Gastrocnemius medialis (tissue), 4 donors: ENCODE data around the gene RBMX. TPM values are rescaled to one million over a fixed set of nuclear protein-coding genes. Genes with fewer than 3 reads are reported as not detected.
A peak's percentile ranks its signal among the peaks of the same experiment; 100 is the strongest.

Source experiments
- ATAC-seq, 2 donors: fragments of 150-250 bp; one replicate each; pipeline ENCODE4 v1.9.1; 2016
- DNase-seq, 2 donors: peaks; one replicate each; pipeline ENCODE4 v3.0.0-alpha.2; 2019
- H3K27ac ChIP-seq, 4 donors: fragments of 200-600 bp; sonication (generic); 1 replicate in 1 of 4; 2 replicates in 3 of 4; pipeline ENCODE4 v1.5.1; 2016 to 2018; ENCODE audit warnings: mild to moderate bottlenecking in 2 of 4, moderate library complexity in 1 of 4
- H3K27me3 ChIP-seq, 3 donors: fragments of 200-600 bp; sonication (generic) in 2 of 3; 1 replicate in 1 of 3; 2 replicates in 2 of 3; pipeline versions ENCODE4 v1.5.1 to v1.6.0; 2016 to 2019; ENCODE audit warnings: mild to moderate bottlenecking in 1 of 3, moderate library complexity in 1 of 3
- H3K36me3 ChIP-seq, 2 donors: fragments of 200-600 bp; sonication (generic) in 1 of 2; one replicate each; pipeline ENCODE4 v1.5.1; 2017 to 2018
- H3K4me1 ChIP-seq, 2 donors: fragments of 200-600 bp; sonication (generic) in 1 of 2; one replicate each; pipeline ENCODE4 v1.5.1; 2016 to 2017; ENCODE audit warnings: mild to moderate bottlenecking in 2 of 2
- H3K4me3 ChIP-seq, 4 donors: fragments of 200-600 bp; sonication (generic) in 3 of 4; 1 replicate in 1 of 4; 2 replicates in 3 of 4; pipeline ENCODE4 v1.5.1; 2016 to 2019; ENCODE audit warnings: mild to moderate bottlenecking in 2 of 4
- H3K9me3 ChIP-seq, 3 donors: fragments of 200-600 bp; sonication (generic) in 2 of 3; 1 replicate in 1 of 3; 2 replicates in 2 of 3; pipeline ENCODE4 v1.5.1; 2016 to 2019
- POLR2A ChIP-seq, 2 donors: fragments of 450-650 bp; IDR thresholded peaks; one replicate each; pipeline ENCODE4 v1.6.1; 2017; ENCODE audit warnings: antibody characterized with exemption in 2 of 2, mild to moderate bottlenecking in 2 of 2, moderate library complexity in 2 of 2
- in situ Hi-C, 4 donors: fragments of 200-750 bp; cut with MboI; loops; one replicate each; pipeline versions ENCODE4 v1.15.0 to v1.8.0; 2017; ENCODE audit warnings: low sequenced_read_pairs in 4 of 4
- intact Hi-C: fragments of 100-400 bp; cut with DNase I; formaldehyde crosslinking; loops from one replicate; pipeline ENCODE4 v1.15.1; 2023; ENCODE audit warnings: low total_unique reads
- total RNA-seq, 4 donors: library from RNA; depleted of rRNA; stranded (reverse); fragments of >200 nt; gene quantifications; one replicate each; pipeline versions ENCODE4 v1.1.0 to v1.2.3, GENCODE V29; 2016
- TF ChIP-seq, protein P1 (sequence below), 5 experiments: fragments of 450-650 bp in 3 of 5; fragments of 200-600 bp in 2 of 5; sonication (generic) in 2 of 5; IDR thresholded peaks in 4 of 5; conservative IDR thresholded peaks in 1 of 5; 1 replicate in 4 of 5; 2 replicates in 1 of 5; pipeline ENCODE4 v1.5.1; 2016 to 2019; ENCODE audit warnings: antibody characterized with exemption in 5 of 5, mild to moderate bottlenecking in 3 of 5, moderate library complexity in 3 of 5

The RBMX gene
- total RNA-seq, 4 donors from 2014 or later = 113 to 339 (median 248) TPM

DNA sequence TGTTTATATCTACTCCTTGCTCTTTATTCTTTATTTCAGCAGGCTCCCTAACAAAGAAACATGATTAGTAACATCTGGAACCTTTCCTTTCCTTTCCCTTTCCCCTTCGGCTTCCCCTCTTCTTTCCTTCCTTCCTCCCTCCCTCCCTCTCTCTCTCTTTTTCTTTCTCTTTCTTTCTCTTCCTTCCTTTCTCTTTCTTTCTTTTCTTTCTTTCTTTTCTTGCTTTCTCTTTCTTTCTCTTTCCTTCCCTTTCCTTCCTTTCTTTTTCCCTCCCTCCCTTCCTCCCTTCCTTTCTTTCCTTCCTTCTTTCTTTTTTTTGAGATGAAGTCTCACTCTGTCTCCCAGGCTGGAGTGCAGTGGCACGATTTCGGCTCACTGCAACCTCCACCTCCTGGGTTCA lies 30.7 kb upstream of the RBMX start:
- Histone ChIP-seq H3K27me3 (no peaks in the 10 kb centered on the region), H3K36me3 (no peaks in the 10 kb centered on the region), H3K4me3 (no peak overlapping the region), H3K9me3 (no peaks in the 10 kb centered on the region), H3K4me1 (peaks cover 0 to 3% of the 10 kb centered on the region in 2 donors), H3K27ac (no peak overlapping the region)
- in situ Hi-C loops (no loop called here), intact Hi-C loops (no loop called here)
- DNase-seq (no peak), ATAC-seq (no peak)
- TF ChIP-seq POLR2A (IDR thresholded peaks at IDR 0.05) = no peak
- TF ChIP-seq, protein P1, sequence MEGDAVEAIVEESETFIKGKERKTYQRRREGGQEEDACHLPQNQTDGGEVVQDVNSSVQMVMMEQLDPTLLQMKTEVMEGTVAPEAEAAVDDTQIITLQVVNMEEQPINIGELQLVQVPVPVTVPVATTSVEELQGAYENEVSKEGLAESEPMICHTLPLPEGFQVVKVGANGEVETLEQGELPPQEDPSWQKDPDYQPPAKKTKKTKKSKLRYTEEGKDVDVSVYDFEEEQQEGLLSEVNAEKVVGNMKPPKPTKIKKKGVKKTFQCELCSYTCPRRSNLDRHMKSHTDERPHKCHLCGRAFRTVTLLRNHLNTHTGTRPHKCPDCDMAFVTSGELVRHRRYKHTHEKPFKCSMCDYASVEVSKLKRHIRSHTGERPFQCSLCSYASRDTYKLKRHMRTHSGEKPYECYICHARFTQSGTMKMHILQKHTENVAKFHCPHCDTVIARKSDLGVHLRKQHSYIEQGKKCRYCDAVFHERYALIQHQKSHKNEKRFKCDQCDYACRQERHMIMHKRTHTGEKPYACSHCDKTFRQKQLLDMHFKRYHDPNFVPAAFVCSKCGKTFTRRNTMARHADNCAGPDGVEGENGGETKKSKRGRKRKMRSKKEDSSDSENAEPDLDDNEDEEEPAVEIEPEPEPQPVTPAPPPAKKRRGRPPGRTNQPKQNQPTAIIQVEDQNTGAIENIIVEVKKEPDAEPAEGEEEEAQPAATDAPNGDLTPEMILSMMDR (IDR thresholded peaks at IDR 0.05 in 4 of 5, conservative IDR thresholded peaks at IDR 0.05 in 1 of 5) = no peak

- peak overlapping the region in 2 of 4 donors; percentile 52 to 83 for H3K27ac ChIP-seq
- in situ Hi-C loops = no loop called here
These were observed 30.1 kb upstream of the RBMX start for GRCh38 chrX:136910565-136911035.

DNA sequence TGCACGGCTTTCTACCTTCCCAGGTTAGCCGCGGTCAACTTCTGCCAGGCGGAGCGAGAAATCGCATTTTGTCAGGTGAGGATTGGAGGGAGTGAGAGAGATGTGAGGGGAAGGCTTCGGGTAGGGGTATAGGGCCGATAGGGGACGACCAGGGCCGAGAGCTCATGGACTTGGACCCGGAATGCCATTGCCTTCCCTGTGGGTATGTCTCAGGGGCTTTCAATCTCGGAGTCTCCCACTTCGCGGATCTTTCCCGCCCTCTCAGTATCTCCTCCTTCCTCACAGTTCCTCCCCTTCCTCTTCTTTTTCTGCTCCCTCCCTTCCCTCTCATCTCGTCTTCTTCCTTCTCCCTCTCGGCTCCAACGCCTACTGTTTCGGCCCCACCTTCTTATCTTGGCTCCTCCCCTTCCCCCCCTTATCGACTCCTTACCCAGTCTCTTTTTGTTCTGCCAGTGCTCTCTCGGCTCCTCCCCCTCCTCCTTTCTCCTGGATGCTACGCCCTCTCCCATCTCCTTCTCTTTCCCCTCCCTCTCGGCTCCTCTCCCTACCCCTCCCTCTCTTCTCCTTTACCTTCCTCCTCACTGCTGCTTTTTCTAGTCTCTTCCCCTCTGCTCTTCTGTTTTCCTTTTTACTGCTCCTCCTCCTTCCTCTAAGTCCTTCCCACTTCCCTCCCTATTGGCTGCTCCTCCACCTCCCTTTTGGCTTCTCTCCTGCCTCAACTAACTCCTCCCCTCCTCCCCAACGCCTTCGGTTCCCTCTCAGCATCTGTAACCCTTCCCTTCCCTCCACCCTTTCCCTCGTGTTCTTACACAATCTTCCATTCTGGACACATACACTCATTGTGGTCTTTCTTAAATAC lies 29.4 kb upstream of the RBMX start:
- H3K27me3 ChIP-seq = no peaks in the 10 kb centered on the region
- DNase-seq (peak; percentile 60 to 76), ATAC-seq (peak; percentile 85 to 87)
- H3K4me1 ChIP-seq = peaks cover 0 to 3% of the 10 kb centered on the region in 2 donors
- no peaks in the 10 kb centered on the region for H3K9me3 ChIP-seq
- intact Hi-C loops = loop anchor here (1.0 kb wide), 1 partner anchor 30 kb away; the partner anchor contains the start of gene RBMX
- in situ Hi-C loops = no loop called here
- peak overlapping the region; percentile 69 to 84 (median 74) for H3K4me3 ChIP-seq
- peak overlapping the region; percentile 79 to 84 (median 82) for H3K27ac ChIP-seq
- H3K36me3 ChIP-seq = no peaks in the 10 kb centered on the region
- TF ChIP-seq, protein P1 (IDR thresholded peaks at IDR 0.05 in 4 of 5, conservative IDR thresholded peaks at IDR 0.05 in 1 of 5) = no peak
- TF ChIP-seq POLR2A (IDR thresholded peaks at IDR 0.05) = peak; percentile 30 to 48

More at GRCh38 chrX:136910565-136911035, 30.1 kb upstream of the RBMX start:
- TF ChIP-seq, protein P1 (IDR thresholded peaks at IDR 0.05 in 4 of 5, conservative IDR thresholded peaks at IDR 0.05 in 1 of 5) = no peak
- no peak for TF ChIP-seq POLR2A (IDR thresholded peaks at IDR 0.05)
- Histone ChIP-seq H3K9me3 (no peaks in the 10 kb centered on the region), H3K4me3 (peak overlapping the region in 3 of 4 donors; percentile 69 to 84 (median 79)), H3K27me3 (no peaks in the 10 kb centered on the region), H3K36me3 (no peaks in the 10 kb centered on the region), H3K4me1 (peaks cover 0 to 3% of the 10 kb centered on the region in 2 donors)
- intact Hi-C loops = loop anchor here (1.0 kb wide), 1 partner anchor 30 kb away; the partner anchor contains the start of gene RBMX
- no peak for ATAC-seq
- no peak for DNase-seq

DNA sequence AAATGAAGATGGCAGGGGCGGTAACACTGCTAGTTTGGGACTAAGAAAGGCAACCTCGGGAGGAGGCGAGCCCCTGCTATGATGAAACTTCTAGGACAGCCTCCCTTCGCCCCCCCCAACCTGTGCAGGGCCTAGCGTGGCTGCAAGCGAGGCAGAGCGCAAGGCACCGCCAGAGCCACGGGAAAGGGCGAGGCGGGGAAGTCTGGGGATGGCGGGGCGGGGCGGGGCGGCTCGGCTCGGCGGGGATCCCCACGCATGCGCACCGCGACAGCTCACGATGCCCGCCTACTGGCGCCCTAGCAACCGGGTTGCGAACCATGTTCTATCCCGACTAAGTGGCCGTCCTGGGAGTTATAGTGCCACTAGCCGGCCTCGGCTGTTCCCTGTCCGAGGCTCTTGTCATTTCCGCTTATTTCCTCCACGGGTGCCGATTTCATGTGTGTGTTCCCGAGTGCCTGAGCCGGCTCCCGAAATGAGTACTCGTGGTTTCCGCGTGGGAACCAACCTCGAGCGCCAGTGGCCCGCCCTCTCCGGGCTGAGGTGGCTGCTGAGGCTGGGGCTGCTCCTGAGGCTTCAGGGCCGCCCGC lies 28.7 kb upstream of the RBMX start:
- Histone ChIP-seq H3K9me3 (no peaks in the 10 kb centered on the region), H3K27me3 (no peaks in the 10 kb centered on the region), H3K4me3 (peak overlapping the region; percentile 69 to 84 (median 74)), H3K36me3 (no peaks in the 10 kb centered on the region), H3K27ac (peak overlapping the region; percentile 79 to 84 (median 82)), H3K4me1 (peaks cover 0 to 3% of the 10 kb centered on the region in 2 donors)
- TF ChIP-seq, protein P1 (IDR thresholded peaks at IDR 0.05 in 4 of 5, conservative IDR thresholded peaks at IDR 0.05 in 1 of 5) = no peak
- TF ChIP-seq POLR2A (IDR thresholded peaks at IDR 0.05) = peak in 1 of 2 donors; percentile 1
- intact Hi-C loops = no loop called here
- ATAC-seq (peak; percentile 67 to 74), DNase-seq (peak; percentile 46 to 74)
- in situ Hi-C loops = no loop called here
